ENCODE data around the gene PRSS57. TPM values are rescaled to one million over a fixed set of nuclear protein-coding genes. Genes with fewer than 3 reads are reported as not detected.

PRSS57 gene
- total RNA-seq, 1 donor from 2014 or later = not detected

- Histone ChIP-seq H3K4me3 (ENCODE audit: low read depth, low read length) (peak overlapping the region; percentile 24), H3K36me3 (ENCODE audit: control insufficient read depth, insufficient read depth, low read length) (no peaks in the 10 kb centered on the region), H3K27me3 (ENCODE audit: control insufficient read depth, insufficient read depth, low read length) (peaks cover 2% of the 10 kb centered on the region)
- DNase-seq (ENCODE audit: low read depth) = no peak
- no peak for TF ChIP-seq CTCF (IDR thresholded peaks at IDR 0.05; ENCODE audit: insufficient read depth, low read length, poor library complexity, severe bottlenecking)
Measured at GRCh38 chr19:640161-640558, 55.1 kb downstream of the PRSS57 start.

GRCh38 chr19:639253-640160 is 55.7 kb downstream of the PRSS57 start, which contains the start of gene FGF22:
FGF22 (plus strand) TSS chr19:639879; CDS start chr19:639926, 47 bp downstream.
- peaks cover 2% of the 10 kb centered on the region for H3K27me3 ChIP-seq (ENCODE audit: control insufficient read depth, insufficient read depth, low read length)
- DNase-seq (ENCODE audit: low read depth) = no peak
- TF ChIP-seq CTCF (IDR thresholded peaks at IDR 0.05; ENCODE audit: insufficient read depth, low read length, poor library complexity, severe bottlenecking) = no peak
- peak within 1 kb of the TSS; percentile 29 for H3K4me3 ChIP-seq (ENCODE audit: low read depth, low read length)
- no peaks in the 10 kb centered on the region for H3K36me3 ChIP-seq (ENCODE audit: control insufficient read depth, insufficient read depth, low read length)

- TF ChIP-seq CTCF (IDR thresholded peaks at IDR 0.05; ENCODE audit: insufficient read depth, low read length, poor library complexity, severe bottlenecking) = no peak
- DNase-seq (ENCODE audit: low read depth) = no peak
- Histone ChIP-seq H3K36me3 (ENCODE audit: control insufficient read depth, insufficient read depth, low read length) (no peaks in the 10 kb centered on the region), H3K4me3 (ENCODE audit: low read depth, low read length) (no peak overlapping the region), H3K27me3 (ENCODE audit: control insufficient read depth, insufficient read depth, low read length) (peaks cover 2% of the 10 kb centered on the region)
Measured at GRCh38 chr19:638906-639252, 56.4 kb downstream of the PRSS57 start.

Other genes starting within 250 kb of the PRSS57 start
- 15.2 and 19.5 TPM in 2 replicates for gene SHC2, start 234.4 kb downstream of the PRSS57 start, total RNA-seq
- gene MADCAM1, start 199.0 kb downstream of the PRSS57 start, total RNA-seq = 0.14 and 0.46 TPM in 2 replicates
- 52.7 and 68.8 TPM in 2 replicates for gene TPGS1, start 188.0 kb downstream of the PRSS57 start, total RNA-seq
- gene CDC34, start 163.7 kb downstream of the PRSS57 start, total RNA-seq = 168 and 194 TPM in 2 replicates
- gene GZMM, start 151.4 kb downstream of the PRSS57 start, total RNA-seq = not detected in 2 replicates
- 838 and 979 TPM in 2 replicates for gene BSG, start 122.9 kb downstream of the PRSS57 start, total RNA-seq
- gene HCN2, start 105.6 kb downstream of the PRSS57 start, total RNA-seq = 0.13 and 0.48 TPM in 2 replicates
- 47.6 and 50.0 TPM in 2 replicates for gene POLRMT, start 61.9 kb downstream of the PRSS57 start, total RNA-seq
- not detected in 2 replicates for gene FGF22, start 55.6 kb downstream of the PRSS57 start, total RNA-seq
- gene RNF126, start 32.2 kb downstream of the PRSS57 start, total RNA-seq = 77.6 and 107 TPM in 2 replicates
- gene FSTL3, start 19.1 kb downstream of the PRSS57 start, total RNA-seq = 378 and 504 TPM in 2 replicates
- gene PALM, start 13.5 kb upstream of the PRSS57 start, total RNA-seq = 42.8 and 49.8 TPM in 2 replicates
- 45.6 and 52.4 TPM in 2 replicates for gene MISP, start 55.7 kb upstream of the PRSS57 start, total RNA-seq
- gene PTBP1, start 102.0 kb upstream of the PRSS57 start, total RNA-seq = 268 and 349 TPM in 2 replicates
- 2.9 and 4.1 TPM in 2 replicates for gene PLPPR3, start 126.5 kb upstream of the PRSS57 start, total RNA-seq
- gene AZU1, start 132.4 kb upstream of the PRSS57 start, total RNA-seq = not detected in 2 replicates
- not detected in 2 replicates for gene PRTN3, start 145.5 kb upstream of the PRSS57 start, total RNA-seq
- gene ELANE, start 156.9 kb upstream of the PRSS57 start, total RNA-seq = 0.67 TPM in 1 of 2 replicates, not detected in the other
- gene CFD, start 164.2 kb upstream of the PRSS57 start, total RNA-seq = 1.3 TPM in 2 replicates
- 40.1 and 41.4 TPM in 2 replicates for gene MED16, start 197.7 kb upstream of the PRSS57 start, total RNA-seq
- not detected in 2 replicates for gene RNU6-9, start 198.0 kb upstream of the PRSS57 start, total RNA-seq
- 61.5 and 75.0 TPM in 2 replicates for gene R3HDM4, start 217.8 kb upstream of the PRSS57 start, total RNA-seq
- 0.75 TPM in 1 of 2 replicates, not detected in the other for gene KISS1R, start 221.9 kb upstream of the PRSS57 start, total RNA-seq
- gene ARID3A, start 230.6 kb upstream of the PRSS57 start, total RNA-seq = 24.8 and 27.4 TPM in 2 replicates

Data from kidney epithelial cell (primary cell).